Left lung (tissue), 10 donors: ENCODE measurements around the gene HOTAIR. TPM values are rescaled to one million over a fixed set of nuclear protein-coding genes. Genes with fewer than 3 reads are reported as not detected.

ENCODE experiments used
- ATAC-seq: fragments of 200-7000 bp; cut with Tn5 transposase; one replicate; pipeline ENCODE4 v1.9.1; 2020; ENCODE audit warnings: moderate library complexity
- DNase-seq, 4 donors: peaks; one replicate each; pipeline ENCODE4 v3.0.0-alpha.2; 2013 to 2020
- H3K27ac ChIP-seq, 2 donors: fragments of 200-600 bp; sonication (generic) in 1 of 2; one replicate each; pipeline versions ENCODE4 v1.5.0 to v1.8.0; 2020 to 2021
- H3K27me3 ChIP-seq, 2 donors: fragments of 200-600 bp; sonication (generic) in 1 of 2; one replicate each; pipeline versions ENCODE4 v1.5.0 to v1.8.0; 2020 to 2021
- H3K36me3 ChIP-seq, 2 donors: fragments of 200-600 bp; sonication (generic) in 1 of 2; one replicate each; pipeline versions ENCODE4 v1.5.0 to v1.8.0; 2020 to 2021
- H3K4me1 ChIP-seq, 2 donors: fragments of 200-600 bp; one replicate each; pipeline ENCODE4 v1.8.0; 2021
- H3K4me3 ChIP-seq, 2 donors: fragments of 200-600 bp; sonication (generic) in 1 of 2; one replicate each; pipeline versions ENCODE4 v1.5.0 to v1.8.0; 2020 to 2021; ENCODE audit warnings: mild to moderate bottlenecking in 1 of 2
- H3K9me3 ChIP-seq, 2 donors: fragments of 200-600 bp; sonication (generic) in 1 of 2; one replicate each; pipeline versions ENCODE4 v1.5.0 to v1.8.0; 2020 to 2021
- intact Hi-C, 2 donors: fragments of 100-400 bp; cut with DNase I; formaldehyde crosslinking; loops; one replicate each; pipeline versions ENCODE4 v1.11.2 to v1.14.2; 2022
- polyA plus RNA-seq, 6 donors: library from polyadenylated mRNA; unstranded; fragments of 120-200 nt; gene quantifications; one replicate each; pipeline ENCODE4 v1.2.1, GENCODE V29; 2013; ENCODE audit not compliant: insufficient read length in 6 of 6
- total RNA-seq, 2 donors: library from RNA; stranded (reverse); fragmentation: NEBNext Ultra II Directional; extraction: Animal tissue kit (Norgen Biotek cat#: 25700); gene quantifications; one replicate each; pipeline ENCODE4 v1.2.1, GENCODE V29; 2021
- TF ChIP-seq, protein P1 (sequence below), 2 donors: fragments of 200-600 bp; sonication (generic) in 1 of 2; IDR thresholded peaks; one replicate each; pipeline versions ENCODE4 v1.5.0 to v1.8.0; 2021; ENCODE audit warnings: antibody characterized with exemption in 2 of 2
- donor health status: DM: no; HTN: yes; CAD: no.
- donor health status: DM: no; HTN: no; CAD: no.

The HOTAIR gene
- total and polyA plus RNA-seq, 8 donors = not detected

GRCh38 chr12:54007538-54008259, 32.9 kb upstream of the HOTAIR start:
- intact Hi-C loops = loop anchor here (5.0 to 10.0 kb wide), 2 partner anchors 187 to 195 kb away; no protein-coding TSS in a partner anchor

GRCh38 chr12:54006559-54007220, 31.9 kb upstream of the HOTAIR start:
- Histone ChIP-seq H3K27ac (no peak overlapping the region), H3K36me3 (no peaks in the 10 kb centered on the region), H3K4me1 (peaks cover 6 to 27% of the 10 kb centered on the region in 2 donors), H3K4me3 (peak overlapping the region; percentile 17 to 25), H3K27me3 (peaks cover 92 to 98% of the 10 kb centered on the region in 2 donors), H3K9me3 (no peaks in the 10 kb centered on the region)
- DNase-seq (no peak), ATAC-seq (no peak)
- intact Hi-C loops = loop anchor here (5.0 to 10.0 kb wide), 2 partner anchors 188 to 196 kb away; no protein-coding TSS in a partner anchor
- TF ChIP-seq, protein P1, sequence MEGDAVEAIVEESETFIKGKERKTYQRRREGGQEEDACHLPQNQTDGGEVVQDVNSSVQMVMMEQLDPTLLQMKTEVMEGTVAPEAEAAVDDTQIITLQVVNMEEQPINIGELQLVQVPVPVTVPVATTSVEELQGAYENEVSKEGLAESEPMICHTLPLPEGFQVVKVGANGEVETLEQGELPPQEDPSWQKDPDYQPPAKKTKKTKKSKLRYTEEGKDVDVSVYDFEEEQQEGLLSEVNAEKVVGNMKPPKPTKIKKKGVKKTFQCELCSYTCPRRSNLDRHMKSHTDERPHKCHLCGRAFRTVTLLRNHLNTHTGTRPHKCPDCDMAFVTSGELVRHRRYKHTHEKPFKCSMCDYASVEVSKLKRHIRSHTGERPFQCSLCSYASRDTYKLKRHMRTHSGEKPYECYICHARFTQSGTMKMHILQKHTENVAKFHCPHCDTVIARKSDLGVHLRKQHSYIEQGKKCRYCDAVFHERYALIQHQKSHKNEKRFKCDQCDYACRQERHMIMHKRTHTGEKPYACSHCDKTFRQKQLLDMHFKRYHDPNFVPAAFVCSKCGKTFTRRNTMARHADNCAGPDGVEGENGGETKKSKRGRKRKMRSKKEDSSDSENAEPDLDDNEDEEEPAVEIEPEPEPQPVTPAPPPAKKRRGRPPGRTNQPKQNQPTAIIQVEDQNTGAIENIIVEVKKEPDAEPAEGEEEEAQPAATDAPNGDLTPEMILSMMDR (IDR thresholded peaks at IDR 0.05) = no peak

More at GRCh38 chr12:54007538-54008259, 32.9 kb upstream of the HOTAIR start:
- no peaks in the 10 kb centered on the region for H3K36me3 ChIP-seq
- no peak overlapping the region for H3K27ac ChIP-seq
- no peak overlapping the region for H3K4me3 ChIP-seq
- TF ChIP-seq, protein P1 (IDR thresholded peaks at IDR 0.05) = no peak
- ATAC-seq (no peak), DNase-seq (no peak)
- no peaks in the 10 kb centered on the region for H3K9me3 ChIP-seq
- peaks cover 6 to 27% of the 10 kb centered on the region in 2 donors for H3K4me1 ChIP-seq
- peaks cover 93 to 98% of the 10 kb centered on the region in 2 donors for H3K27me3 ChIP-seq

DNA sequence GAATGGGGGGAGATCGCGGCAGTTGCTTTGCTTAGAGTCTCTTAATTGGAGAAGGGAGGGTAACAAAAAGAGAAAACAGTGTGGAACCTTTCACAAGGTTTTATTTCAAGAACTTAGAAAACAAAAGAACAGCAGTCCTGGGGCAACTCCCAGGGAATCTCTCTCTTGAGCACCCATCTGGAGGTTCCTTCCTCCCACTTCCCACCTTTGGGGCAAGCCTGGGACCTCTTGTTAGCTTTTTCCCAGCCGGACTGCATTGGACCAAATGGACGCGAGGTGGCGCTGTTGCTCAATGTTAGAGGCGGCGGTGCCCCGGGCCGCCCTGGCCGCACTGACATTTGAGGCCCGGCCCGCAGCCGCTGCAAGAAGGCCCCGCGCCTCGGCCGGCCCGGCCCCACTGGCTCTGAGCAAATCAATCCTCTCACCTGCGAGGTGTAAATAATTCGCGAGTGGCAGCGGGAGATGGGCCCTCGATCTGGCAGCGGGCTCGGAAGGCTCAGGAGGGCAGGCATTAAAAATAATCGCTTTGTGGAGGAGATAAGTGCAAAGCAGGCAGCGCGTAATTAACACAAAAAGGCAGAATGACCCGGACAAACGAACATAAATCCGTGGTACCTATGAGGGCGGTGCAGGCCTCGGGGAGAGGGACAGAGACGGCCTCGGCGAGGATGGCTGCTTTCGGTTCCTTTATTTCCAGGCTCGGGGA, 31.3 kb upstream of the HOTAIR start:
- H3K9me3 ChIP-seq = no peaks in the 10 kb centered on the region
- peak; percentile 97 for ATAC-seq
- intact Hi-C loops = loop anchor here (5.0 to 10.0 kb wide), 2 partner anchors 189 to 196 kb away; no protein-coding TSS in a partner anchor
- peaks cover 93 to 98% of the 10 kb centered on the region in 2 donors for H3K27me3 ChIP-seq
- peaks cover 6 to 23% of the 10 kb centered on the region in 2 donors for H3K4me1 ChIP-seq
- no peaks in the 10 kb centered on the region for H3K36me3 ChIP-seq
- peak overlapping the region; percentile 17 to 25 for H3K4me3 ChIP-seq
- no peak overlapping the region for H3K27ac ChIP-seq
- TF ChIP-seq, protein P1 (IDR thresholded peaks at IDR 0.05) = peak; percentile 92 to 98
- peak; percentile 82 to 97 (median 86) for DNase-seq

DNA sequence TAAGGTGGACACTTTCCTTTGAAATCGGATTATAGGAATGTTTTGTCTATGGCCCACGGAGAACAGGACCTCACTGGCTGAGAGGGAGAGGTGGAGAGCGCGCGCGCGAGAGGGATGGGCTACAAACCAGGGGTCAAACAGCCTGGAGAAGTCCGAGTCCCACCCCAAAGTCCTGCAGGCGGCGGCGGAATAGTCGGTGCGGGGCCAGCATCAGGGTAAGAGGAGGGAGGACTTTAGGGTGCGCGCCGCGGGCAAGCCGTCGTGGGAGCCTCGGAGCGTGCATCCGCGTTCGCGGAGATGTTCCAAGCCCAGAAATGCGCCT, 30.7 kb upstream of the HOTAIR start:
- DNase-seq (no peak), ATAC-seq (no peak)
- Histone ChIP-seq H3K27ac (no peak overlapping the region), H3K4me1 (peaks cover 6 to 25% of the 10 kb centered on the region in 2 donors), H3K4me3 (no peak overlapping the region), H3K9me3 (no peaks in the 10 kb centered on the region), H3K27me3 (peaks cover 93 to 98% of the 10 kb centered on the region in 2 donors), H3K36me3 (no peaks in the 10 kb centered on the region)
- TF ChIP-seq, protein P1 (IDR thresholded peaks at IDR 0.05) = no peak
- intact Hi-C loops = loop anchor here (5.0 to 10.0 kb wide), 2 partner anchors 189 to 197 kb away; no protein-coding TSS in a partner anchor
